PC-3 (cell line): Measurements from ENCODE around the gene TTC39B.

Source experiments
- EZH2 ChIP-seq: fragments of 300-600 bp; sonication (generic); IDR thresholded peaks from one replicate; pipeline ENCODE4 v1.6.1; 2017; ENCODE audit warnings: antibody characterized with exemption, mild to moderate bottlenecking, low read length; ENCODE audit not compliant: unreplicated experiment
- TF ChIP-seq, protein P1 (sequence below): fragments of 300-600 bp; sonication (generic); conservative IDR thresholded peaks from 2 replicates; pipeline ENCODE4 v1.5.1; 2017; ENCODE audit warnings: antibody characterized with exemption, low read depth, mild to moderate bottlenecking, low read length

DNA sequence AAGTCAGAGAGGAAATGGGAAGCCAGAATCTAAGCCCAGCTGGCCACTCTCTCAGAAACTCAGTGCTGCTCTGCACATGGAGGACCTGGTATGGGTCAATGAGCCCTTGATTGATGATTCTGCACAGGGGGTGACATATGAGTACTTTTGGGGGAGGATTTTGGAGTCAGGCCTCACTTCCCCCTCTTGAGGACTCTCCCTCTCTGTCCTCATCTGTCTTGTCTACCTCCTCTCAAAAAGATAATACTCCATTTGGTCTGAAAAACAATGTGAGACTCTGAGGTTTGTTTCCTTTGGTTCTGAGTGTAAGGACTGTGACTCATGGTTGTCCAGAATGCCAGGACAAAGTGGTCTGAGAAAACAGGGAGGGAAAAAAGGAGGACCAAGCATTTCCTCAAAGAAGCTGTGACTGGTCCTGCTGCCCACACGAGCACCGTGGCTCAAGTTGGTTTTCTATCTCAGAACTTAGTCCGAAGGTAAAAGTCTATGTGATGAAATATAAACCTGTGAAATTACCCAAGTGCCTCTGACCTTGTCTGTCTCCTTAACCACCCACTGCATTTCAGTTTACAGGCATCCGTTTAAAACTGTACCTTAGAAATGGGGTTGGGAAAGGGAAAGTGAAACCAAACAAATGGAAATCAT is 11.1 kb downstream of the TTC39B start:
- TF ChIP-seq, protein P1, sequence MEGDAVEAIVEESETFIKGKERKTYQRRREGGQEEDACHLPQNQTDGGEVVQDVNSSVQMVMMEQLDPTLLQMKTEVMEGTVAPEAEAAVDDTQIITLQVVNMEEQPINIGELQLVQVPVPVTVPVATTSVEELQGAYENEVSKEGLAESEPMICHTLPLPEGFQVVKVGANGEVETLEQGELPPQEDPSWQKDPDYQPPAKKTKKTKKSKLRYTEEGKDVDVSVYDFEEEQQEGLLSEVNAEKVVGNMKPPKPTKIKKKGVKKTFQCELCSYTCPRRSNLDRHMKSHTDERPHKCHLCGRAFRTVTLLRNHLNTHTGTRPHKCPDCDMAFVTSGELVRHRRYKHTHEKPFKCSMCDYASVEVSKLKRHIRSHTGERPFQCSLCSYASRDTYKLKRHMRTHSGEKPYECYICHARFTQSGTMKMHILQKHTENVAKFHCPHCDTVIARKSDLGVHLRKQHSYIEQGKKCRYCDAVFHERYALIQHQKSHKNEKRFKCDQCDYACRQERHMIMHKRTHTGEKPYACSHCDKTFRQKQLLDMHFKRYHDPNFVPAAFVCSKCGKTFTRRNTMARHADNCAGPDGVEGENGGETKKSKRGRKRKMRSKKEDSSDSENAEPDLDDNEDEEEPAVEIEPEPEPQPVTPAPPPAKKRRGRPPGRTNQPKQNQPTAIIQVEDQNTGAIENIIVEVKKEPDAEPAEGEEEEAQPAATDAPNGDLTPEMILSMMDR: no peak
- no peak for TF ChIP-seq EZH2
